ENCODE data around the gene STAP1. TPM values are rescaled to one million over a fixed set of nuclear protein-coding genes. Genes with fewer than 3 reads are reported as not detected.

The STAP1 gene
- total RNA-seq, 1 donor = not detected

GRCh38 chr4:67545199-67546003 lies 13.1 kb upstream of the STAP1 start, which contains the start of gene CENPC:
CENPC (minus strand) TSS chr4:67545503; CDS start chr4:67545355, 148 bp downstream.
- no peak for TF ChIP-seq CTCF (IDR thresholded peaks at IDR 0.05; ENCODE audit: extremely low read depth, low read depth, low read length)
- DNase-seq (ENCODE audit: insufficient read length, low spot score, missing footprints) = peak; percentile 95
- Histone ChIP-seq H3K36me3 (ENCODE audit: insufficient read depth, low read length) (peaks cover 3% of the 10 kb centered on the region), H3K4me2 (ENCODE audit: insufficient read depth, low read length) (peak within 1 kb of the TSS; percentile 78), H3K27ac (ENCODE audit: low read depth, low read length) (peak within 1 kb of the TSS; percentile 98), H3K9me3 (ENCODE audit: low read depth, low read length) (no peaks in the 10 kb centered on the region), H3K4me1 (ENCODE audit: insufficient read depth, low read length) (peaks cover 7% of the 10 kb centered on the region), H4K20me1 (ENCODE audit: insufficient read depth, low read length) (no peaks in the 10 kb centered on the region), H2AFZ (ENCODE audit: low read length) (peak within 1 kb of the TSS; percentile 92), H3K27me3 (ENCODE audit: insufficient read depth, low read length) (no peaks in the 10 kb centered on the region), H3K4me3 (ENCODE audit: insufficient read depth, low read length) (peak within 1 kb of the TSS; percentile 93), H3K79me2 (ENCODE audit: insufficient read depth, low read length) (peaks cover 39% of the 10 kb centered on the region)

- peaks cover 3% of the 10 kb centered on the region for H3K36me3 ChIP-seq (ENCODE audit: insufficient read depth, low read length)
- peaks cover 7% of the 10 kb centered on the region for H3K4me1 ChIP-seq (ENCODE audit: insufficient read depth, low read length)
- H3K27me3 ChIP-seq (ENCODE audit: insufficient read depth, low read length) = no peaks in the 10 kb centered on the region
- no peak overlapping the region for H3K27ac ChIP-seq (ENCODE audit: low read depth, low read length)
- TF ChIP-seq CTCF (IDR thresholded peaks at IDR 0.05; ENCODE audit: extremely low read depth, low read depth, low read length) = no peak
- H3K4me2 ChIP-seq (ENCODE audit: insufficient read depth, low read length) = peak overlapping the region; percentile 76
- H2AFZ ChIP-seq (ENCODE audit: low read length) = peak overlapping the region; percentile 76
- DNase-seq (ENCODE audit: insufficient read length, low spot score, missing footprints) = peak; percentile 3
- no peaks in the 10 kb centered on the region for H4K20me1 ChIP-seq (ENCODE audit: insufficient read depth, low read length)
- H3K4me3 ChIP-seq (ENCODE audit: insufficient read depth, low read length) = peak overlapping the region; percentile 93
- no peaks in the 10 kb centered on the region for H3K9me3 ChIP-seq (ENCODE audit: low read depth, low read length)
- peaks cover 39% of the 10 kb centered on the region for H3K79me2 ChIP-seq (ENCODE audit: insufficient read depth, low read length)
These were observed 12.5 kb upstream of the STAP1 start for GRCh38 chr4:67546004-67546356.

DNA sequence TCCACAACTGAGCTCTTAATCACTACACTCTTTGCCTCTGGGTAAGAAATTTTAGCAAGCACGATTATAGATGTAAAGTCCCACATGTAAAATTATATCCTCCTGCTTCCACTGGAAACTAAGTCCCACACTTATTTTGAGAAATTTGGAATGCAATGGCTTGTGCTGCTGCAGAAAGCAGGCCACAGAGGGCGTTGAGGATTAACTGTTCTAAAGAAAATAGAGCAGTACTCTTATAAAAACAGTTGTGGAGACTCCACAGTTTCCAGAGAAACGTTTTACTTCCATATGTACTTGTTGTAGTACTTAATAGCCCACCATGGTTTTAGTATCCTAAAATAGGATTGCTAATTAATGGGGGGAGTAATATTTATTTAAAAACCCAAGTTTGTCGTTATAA lies 11.6 kb upstream of the STAP1 start:
- Histone ChIP-seq H3K4me2 (ENCODE audit: insufficient read depth, low read length) (no peak overlapping the region), H3K36me3 (ENCODE audit: insufficient read depth, low read length) (peaks cover 3% of the 10 kb centered on the region), H3K4me1 (ENCODE audit: insufficient read depth, low read length) (peaks cover 7% of the 10 kb centered on the region), H2AFZ (ENCODE audit: low read length) (peak overlapping the region; percentile 56), H3K27ac (ENCODE audit: low read depth, low read length) (no peak overlapping the region), H3K27me3 (ENCODE audit: insufficient read depth, low read length) (no peaks in the 10 kb centered on the region), H3K4me3 (ENCODE audit: insufficient read depth, low read length) (no peak overlapping the region), H3K9me3 (ENCODE audit: low read depth, low read length) (no peaks in the 10 kb centered on the region), H4K20me1 (ENCODE audit: insufficient read depth, low read length) (no peaks in the 10 kb centered on the region), H3K79me2 (ENCODE audit: insufficient read depth, low read length) (peaks cover 33% of the 10 kb centered on the region)
- TF ChIP-seq CTCF (IDR thresholded peaks at IDR 0.05; ENCODE audit: extremely low read depth, low read depth, low read length) = no peak
- DNase-seq (ENCODE audit: insufficient read length, low spot score, missing footprints) = peak; percentile 15

DNA sequence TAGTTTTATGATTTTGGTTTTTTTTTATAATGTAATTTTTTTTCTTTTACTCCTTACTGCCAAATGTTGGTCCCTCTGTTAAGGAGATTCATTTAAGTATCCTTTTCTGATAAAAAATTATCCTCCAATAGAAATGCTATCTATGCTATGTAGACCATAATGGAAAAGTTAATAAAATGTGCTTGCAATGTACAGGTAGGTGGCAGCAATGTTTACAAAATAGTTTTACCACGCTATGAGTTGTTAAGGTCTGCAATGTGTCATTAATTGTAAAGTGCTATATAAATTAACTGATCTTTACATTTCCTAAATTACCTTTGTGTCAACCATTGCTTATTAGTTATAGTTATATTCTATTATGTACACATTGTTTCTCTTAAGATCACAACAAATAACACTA lies 9.4 kb upstream of the STAP1 start:
- DNase-seq (ENCODE audit: insufficient read length, low spot score, missing footprints) = no peak
- H3K27ac ChIP-seq (ENCODE audit: low read depth, low read length) = no peak overlapping the region
- TF ChIP-seq CTCF (IDR thresholded peaks at IDR 0.05; ENCODE audit: extremely low read depth, low read depth, low read length) = peak; percentile 24

More for the DNA sequence above, 9.4 kb upstream of the STAP1 start:
- no peaks in the 10 kb centered on the region for H3K36me3 ChIP-seq (ENCODE audit: insufficient read depth, low read length)
- H3K4me1 ChIP-seq (ENCODE audit: insufficient read depth, low read length) = peaks cover 4% of the 10 kb centered on the region
- H3K4me3 ChIP-seq (ENCODE audit: insufficient read depth, low read length) = no peak overlapping the region
- H3K79me2 ChIP-seq (ENCODE audit: insufficient read depth, low read length) = peaks cover 12% of the 10 kb centered on the region
- H2AFZ ChIP-seq (ENCODE audit: low read length) = no peak overlapping the region
- H3K9me3 ChIP-seq (ENCODE audit: low read depth, low read length) = no peaks in the 10 kb centered on the region
- H3K4me2 ChIP-seq (ENCODE audit: insufficient read depth, low read length) = no peak overlapping the region
- no peaks in the 10 kb centered on the region for H3K27me3 ChIP-seq (ENCODE audit: insufficient read depth, low read length)
- no peaks in the 10 kb centered on the region for H4K20me1 ChIP-seq (ENCODE audit: insufficient read depth, low read length)
